Measurements from ENCODE around the gene PHLDA2.
"Not testable (repeated sequence)": the region's sequence is repeated elsewhere in the genome, so short reads cannot be mapped to it uniquely, and the experiment has no call there.

Gene PHLDA2

GRCh38 chr11:2909133-2909902, 19.9 kb downstream of the PHLDA2 start:
- H3K4me1 ChIP-seq (ENCODE audit: control insufficient read depth, insufficient read depth, low read length, poor library complexity, severe bottlenecking): peaks cover 5% of the 10 kb centered on the region
- H3K27ac ChIP-seq (ENCODE audit: insufficient read depth, low read length, poor library complexity, severe bottlenecking): no peak overlapping the region
- no peaks in the 10 kb centered on the region for H3K9me3 ChIP-seq (ENCODE audit: control insufficient read depth, low read length)
- no peak overlapping the region for H3K4me3 ChIP-seq (ENCODE audit: insufficient read depth, low read depth, low read length, poor library complexity, severe bottlenecking)
- no peaks in the 10 kb centered on the region for H3K36me3 ChIP-seq (ENCODE audit: control insufficient read depth, insufficient read depth, low read length)
- DNase-seq: no peak
- no peaks in the 10 kb centered on the region for H3K27me3 ChIP-seq (replicated peaks; ENCODE audit: control insufficient read depth, insufficient read depth, low read length, poor library complexity, severe bottlenecking)

- no peak for DNase-seq
- Histone ChIP-seq H3K4me3 (ENCODE audit: insufficient read depth, low read depth, low read length, poor library complexity, severe bottlenecking) (no peak overlapping the region), H3K9me3 (ENCODE audit: control insufficient read depth, low read length) (no peaks in the 10 kb centered on the region), H3K27ac (ENCODE audit: insufficient read depth, low read length, poor library complexity, severe bottlenecking) (no peak overlapping the region), H3K36me3 (ENCODE audit: control insufficient read depth, insufficient read depth, low read length) (no peaks in the 10 kb centered on the region), H3K27me3 (replicated peaks; ENCODE audit: control insufficient read depth, insufficient read depth, low read length, poor library complexity, severe bottlenecking) (no peaks in the 10 kb centered on the region), H3K4me1 (ENCODE audit: control insufficient read depth, insufficient read depth, low read length, poor library complexity, severe bottlenecking) (peaks cover 2% of the 10 kb centered on the region)
Observed at GRCh38 chr11:2908130-2908529, 21.1 kb downstream of the PHLDA2 start.

DNA sequence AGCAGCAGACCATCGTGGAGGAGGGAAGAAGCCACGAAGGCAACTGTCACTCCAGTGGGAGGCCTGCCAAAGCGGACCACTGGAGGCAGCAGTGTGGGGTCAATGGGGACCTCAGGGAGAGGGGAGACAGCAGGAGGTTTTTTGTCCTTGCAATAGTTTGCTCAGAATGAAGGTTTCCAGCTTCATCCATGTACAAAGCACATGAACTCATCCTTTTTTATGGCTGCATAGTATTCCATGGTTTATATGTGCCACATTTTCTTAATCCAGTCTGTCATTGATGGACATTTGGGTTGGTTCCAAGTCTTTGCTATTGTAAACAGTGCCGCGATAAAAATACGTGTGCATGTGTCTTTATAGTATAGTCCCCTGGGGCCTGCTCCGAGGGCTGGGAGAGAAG, 23.9 kb downstream of the PHLDA2 start:
- DNase-seq; H3K27ac ChIP-seq (ENCODE audit: insufficient read depth, low read length, poor library complexity, severe bottlenecking); H3K36me3 ChIP-seq (ENCODE audit: control insufficient read depth, insufficient read depth, low read length); H3K9me3 ChIP-seq (ENCODE audit: control insufficient read depth, low read length); H3K27me3 ChIP-seq (replicated peaks; ENCODE audit: control insufficient read depth, insufficient read depth, low read length, poor library complexity, severe bottlenecking); H3K4me3 ChIP-seq (ENCODE audit: insufficient read depth, low read depth, low read length, poor library complexity, severe bottlenecking): not testable (repeated sequence)
- peaks cover 12% of the 10 kb centered on the region for H3K4me1 ChIP-seq (ENCODE audit: control insufficient read depth, insufficient read depth, low read length, poor library complexity, severe bottlenecking)

DNA sequence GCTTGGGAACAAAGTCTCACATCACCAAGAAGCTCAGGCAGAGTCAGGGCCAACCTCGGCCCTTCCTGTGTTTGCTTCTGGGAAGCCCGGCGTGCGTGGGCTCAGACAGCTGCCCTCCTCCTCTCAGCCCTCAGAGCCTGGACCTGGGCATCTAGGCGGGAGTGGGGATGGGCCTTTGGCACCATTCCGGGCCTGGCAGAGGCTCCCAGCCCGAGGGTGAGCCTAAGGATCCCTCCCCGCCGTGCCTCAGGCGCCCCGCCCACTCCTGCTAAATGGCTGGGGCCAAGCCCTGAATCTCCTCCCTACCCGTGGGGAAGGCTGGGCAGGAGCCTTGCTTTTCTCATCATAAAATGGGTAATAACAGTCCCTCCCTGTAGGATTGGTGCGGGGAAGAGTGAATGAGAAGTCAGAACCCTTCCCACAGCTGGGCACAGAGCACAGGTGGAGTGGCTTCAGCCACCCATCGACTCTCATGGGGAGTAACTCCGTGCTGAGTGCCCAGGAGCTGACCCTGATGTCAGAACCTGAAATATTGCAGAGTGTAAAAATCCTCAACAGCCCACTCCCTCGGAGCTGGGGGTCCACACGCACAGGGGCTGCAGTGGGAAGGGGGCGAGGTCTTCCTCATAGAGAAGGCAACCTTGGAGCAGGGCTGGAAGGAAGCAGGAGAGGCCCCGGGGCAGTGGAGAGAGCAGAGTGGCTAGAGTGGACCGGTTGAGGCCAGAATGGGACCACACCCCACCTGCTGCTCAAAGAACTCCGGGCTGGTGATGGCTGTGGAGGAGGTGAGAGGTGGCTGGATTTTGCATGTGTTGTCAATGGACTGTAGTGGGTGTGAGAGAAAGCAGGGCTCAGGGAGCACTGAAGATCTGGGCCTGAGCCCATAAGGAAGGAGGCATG, 24.8 kb downstream of the PHLDA2 start:
- Histone ChIP-seq H3K4me3 (ENCODE audit: insufficient read depth, low read depth, low read length, poor library complexity, severe bottlenecking) (no peak overlapping the region), H3K27ac (ENCODE audit: insufficient read depth, low read length, poor library complexity, severe bottlenecking) (no peak overlapping the region), H3K9me3 (ENCODE audit: control insufficient read depth, low read length) (no peaks in the 10 kb centered on the region), H3K4me1 (ENCODE audit: control insufficient read depth, insufficient read depth, low read length, poor library complexity, severe bottlenecking) (peaks cover 19% of the 10 kb centered on the region), H3K36me3 (ENCODE audit: control insufficient read depth, insufficient read depth, low read length) (no peaks in the 10 kb centered on the region), H3K27me3 (replicated peaks; ENCODE audit: control insufficient read depth, insufficient read depth, low read length, poor library complexity, severe bottlenecking) (no peaks in the 10 kb centered on the region)
- DNase-seq: no peak

- Histone ChIP-seq H3K36me3 (ENCODE audit: control insufficient read depth, insufficient read depth, low read length) (no peaks in the 10 kb centered on the region), H3K27ac (ENCODE audit: insufficient read depth, low read length, poor library complexity, severe bottlenecking) (no peak overlapping the region), H3K9me3 (ENCODE audit: control insufficient read depth, low read length) (no peaks in the 10 kb centered on the region), H3K4me3 (ENCODE audit: insufficient read depth, low read depth, low read length, poor library complexity, severe bottlenecking) (no peak overlapping the region), H3K27me3 (replicated peaks; ENCODE audit: control insufficient read depth, insufficient read depth, low read length, poor library complexity, severe bottlenecking) (no peaks in the 10 kb centered on the region), H3K4me1 (ENCODE audit: control insufficient read depth, insufficient read depth, low read length, poor library complexity, severe bottlenecking) (peaks cover 26% of the 10 kb centered on the region)
- no peak for DNase-seq
Observed at GRCh38 chr11:2903672-2904011, 25.6 kb downstream of the PHLDA2 start.

DNA sequence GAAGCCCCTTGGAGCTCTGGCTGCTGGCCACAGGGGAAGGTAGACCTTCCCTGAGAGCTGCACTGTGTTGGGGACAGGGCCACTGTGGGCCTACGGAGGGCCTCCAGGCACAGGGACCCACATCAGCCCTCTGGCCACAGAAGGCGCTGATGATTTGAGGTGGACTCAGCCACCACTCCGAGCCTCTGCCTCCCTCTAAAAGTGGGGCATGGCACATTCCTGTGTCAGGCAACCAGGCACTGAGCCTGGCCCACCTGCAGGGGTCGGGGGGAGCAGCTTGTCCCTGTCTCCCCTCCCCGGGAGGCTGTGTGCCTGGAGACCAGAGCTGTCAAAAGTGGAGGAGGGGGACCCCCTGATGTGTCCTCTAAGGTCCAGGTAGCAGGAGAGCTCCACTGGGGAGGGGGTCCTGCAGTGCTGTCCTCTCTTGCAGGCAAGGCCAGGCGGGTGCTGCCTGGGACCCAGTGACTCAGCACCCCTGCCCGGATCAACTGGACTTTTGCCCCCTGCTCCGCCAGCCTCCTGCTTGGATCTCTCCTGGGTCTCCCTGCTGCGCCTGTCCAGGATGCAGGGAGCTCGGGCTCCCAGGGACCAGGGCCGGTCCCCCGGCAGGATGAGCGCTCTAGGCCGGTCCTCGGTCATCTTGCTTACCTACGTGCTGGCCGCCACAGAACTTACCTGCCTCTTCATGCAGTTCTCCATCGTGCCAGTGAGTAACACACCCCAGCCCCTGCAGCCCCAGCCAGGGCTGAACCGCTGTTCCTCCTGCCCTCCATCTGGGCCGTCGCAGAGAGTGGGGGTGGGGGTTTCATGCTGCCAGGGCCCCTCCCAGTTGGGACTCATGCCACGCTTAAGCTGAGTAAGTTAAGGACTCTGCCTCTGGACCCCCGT, 26.2 kb downstream of the PHLDA2 start:
- DNase-seq: no peak
- Histone ChIP-seq H3K4me1 (ENCODE audit: control insufficient read depth, insufficient read depth, low read length, poor library complexity, severe bottlenecking) (peaks cover 31% of the 10 kb centered on the region), H3K4me3 (ENCODE audit: insufficient read depth, low read depth, low read length, poor library complexity, severe bottlenecking) (peak overlapping the region; percentile 79), H3K9me3 (ENCODE audit: control insufficient read depth, low read length) (no peaks in the 10 kb centered on the region), H3K27ac (ENCODE audit: insufficient read depth, low read length, poor library complexity, severe bottlenecking) (peak overlapping the region; percentile 52), H3K36me3 (ENCODE audit: control insufficient read depth, insufficient read depth, low read length) (no peaks in the 10 kb centered on the region), H3K27me3 (replicated peaks; ENCODE audit: control insufficient read depth, insufficient read depth, low read length, poor library complexity, severe bottlenecking) (no peaks in the 10 kb centered on the region)

DNA sequence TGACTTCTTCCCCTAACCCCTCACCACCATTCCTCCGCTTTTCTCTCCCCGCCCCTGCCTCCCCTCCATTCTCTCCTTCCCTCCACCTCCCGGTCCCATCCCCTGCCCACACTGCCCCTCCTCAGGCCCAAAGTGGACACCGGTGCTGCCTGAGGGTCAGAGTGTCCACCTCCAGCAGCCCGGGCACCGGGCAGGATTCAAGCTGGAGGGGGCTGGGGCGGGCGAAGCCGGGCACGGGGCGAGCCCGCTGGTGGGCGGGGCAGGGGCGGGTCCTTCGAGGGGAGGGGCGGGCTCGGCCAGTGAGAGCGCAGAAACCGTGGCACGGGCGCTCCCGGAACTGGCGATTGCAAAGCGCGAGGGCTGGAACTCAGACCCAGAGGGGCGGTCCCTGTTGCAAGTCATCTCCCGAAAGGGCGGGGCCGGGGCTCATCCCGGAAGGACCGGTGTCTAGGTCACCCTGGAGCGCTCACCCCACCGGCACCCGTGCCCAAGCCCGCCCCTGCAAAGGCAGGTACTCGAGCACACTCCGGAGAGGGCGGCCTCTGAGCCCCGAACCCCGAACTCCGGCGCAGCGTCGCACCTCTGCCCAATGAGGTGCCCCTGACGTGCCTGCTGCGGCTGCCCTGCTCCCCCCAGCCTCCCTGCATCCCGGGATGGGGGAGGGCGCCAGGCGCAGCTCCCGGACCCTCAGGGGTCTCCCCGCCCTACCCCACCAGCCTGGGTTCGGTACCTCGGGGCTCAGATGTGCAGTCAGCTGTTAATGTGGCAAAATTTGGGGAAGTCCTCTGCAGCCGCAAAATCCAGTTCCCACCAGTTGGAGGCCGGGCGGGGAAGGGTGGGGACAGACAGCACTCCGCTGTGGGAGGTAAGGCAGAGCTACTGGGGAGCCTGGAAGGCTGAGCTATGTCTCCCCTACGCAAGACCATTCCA, 27.1 kb downstream of the PHLDA2 start:
- Histone ChIP-seq H3K27me3 (replicated peaks; ENCODE audit: control insufficient read depth, insufficient read depth, low read length, poor library complexity, severe bottlenecking) (no peaks in the 10 kb centered on the region), H3K4me1 (ENCODE audit: control insufficient read depth, insufficient read depth, low read length, poor library complexity, severe bottlenecking) (peaks cover 31% of the 10 kb centered on the region), H3K36me3 (ENCODE audit: control insufficient read depth, insufficient read depth, low read length) (no peaks in the 10 kb centered on the region), H3K27ac (ENCODE audit: insufficient read depth, low read length, poor library complexity, severe bottlenecking) (peak overlapping the region; percentile 56), H3K9me3 (ENCODE audit: control insufficient read depth, low read length) (no peaks in the 10 kb centered on the region), H3K4me3 (ENCODE audit: insufficient read depth, low read depth, low read length, poor library complexity, severe bottlenecking) (peak overlapping the region; percentile 79)
- DNase-seq: peak; percentile 85 to 90 (median 86)

GRCh38 chr11:2901196-2901796, 27.9 kb downstream of the PHLDA2 start:
- Histone ChIP-seq H3K36me3 (ENCODE audit: control insufficient read depth, insufficient read depth, low read length) (no peaks in the 10 kb centered on the region), H3K9me3 (ENCODE audit: control insufficient read depth, low read length) (no peaks in the 10 kb centered on the region), H3K27ac (ENCODE audit: insufficient read depth, low read length, poor library complexity, severe bottlenecking) (peak overlapping the region; percentile 56), H3K27me3 (replicated peaks; ENCODE audit: control insufficient read depth, insufficient read depth, low read length, poor library complexity, severe bottlenecking) (no peaks in the 10 kb centered on the region), H3K4me1 (ENCODE audit: control insufficient read depth, insufficient read depth, low read length, poor library complexity, severe bottlenecking) (peaks cover 31% of the 10 kb centered on the region), H3K4me3 (ENCODE audit: insufficient read depth, low read depth, low read length, poor library complexity, severe bottlenecking) (peak overlapping the region; percentile 79)
- no peak for DNase-seq

All from effector memory CD4-positive, alpha-beta T cell (primary cell).